ENCODE measurements around the gene DRD2. TPM values are rescaled to one million over a fixed set of nuclear protein-coding genes. Genes with fewer than 3 reads are reported as not detected.

The DRD2 gene
- total and polyA plus RNA-seq, 4 donors = 0.69 to 12.0 (median 6.2) TPM

Small RNA genes lying within 50 kb of the gene (small RNA-seq; reads per million reads assigned to genes)
- not detected for gene MIR4301 (ENCODE audit: low replicate concordance)

Other genes with a start within 250 kb of the DRD2 start
- 10 to 100 TPM; 11.4 to 16.7 TPM for gene TTC12, start 160.8 kb downstream of the DRD2 start, total RNA-seq
- gene TTC12, start 160.8 kb downstream of the DRD2 start, polyA plus RNA-seq (ENCODE audit: insufficient read length in 2 of 2) = 10 to 100 TPM; 12.3 to 13.2 TPM
- under 1 TPM; 0.20 to 0.88 TPM for gene ANKK1, start 87.6 kb downstream of the DRD2 start, total RNA-seq
- gene ANKK1, start 87.6 kb downstream of the DRD2 start, polyA plus RNA-seq (ENCODE audit: insufficient read length in 2 of 2) = under 1 TPM; 0.27 to 0.87 TPM
- gene TMPRSS5, start 230.9 kb upstream of the DRD2 start, total RNA-seq = 10 to 100 TPM in 1 of 2 donors, 1 to 10 TPM in 1; 9.5 to 18.8 TPM
- gene TMPRSS5, start 230.9 kb upstream of the DRD2 start, polyA plus RNA-seq (ENCODE audit: insufficient read length in 2 of 2) = 10 to 100 TPM; 11.0 to 22.7 TPM

Measured in spinal cord (tissue), 4 donors.